HCT116 (cell line): Measurements from ENCODE around the gene ZNF611. TPM values are rescaled to one million over a fixed set of nuclear protein-coding genes. Genes with fewer than 3 reads are reported as not detected.
"Not testable (repeated sequence)": the region's sequence is repeated elsewhere in the genome, so short reads cannot be mapped to it uniquely, and the experiment has no call there.

Source experiments
- ATAC-seq: fragments of 200-7000 bp; cut with Tn5 transposase; 2 replicates; pipeline ENCODE4 v1.9.1; 2020; ENCODE audit warnings: mild to moderate bottlenecking, moderate library complexity
- BruUV-seq: library from RNA; stranded (reverse); fragments of 400-500 nt; replicated peaks from 2 replicates; lab custom pipeline; 2021; lab: Mats Ljungman, UMichigan
- CTCF ChIA-PET: fragments of 300-600 bp; sonication (Branson Sonifier 250); formaldehyde crosslinking; loops from one replicate; lab custom pipeline; 2021; ENCODE audit warnings: antibody characterized with exemption; lab: Charles Lee
- POLR2A ChIA-PET: fragments of 300-600, 350-600 bp; sonication (Branson Sonifier 250); formaldehyde crosslinking; loops from one replicate; lab custom pipeline; 2021; ENCODE audit warnings: antibody characterized with exemption; lab: Charles Lee
- RAD21 ChIA-PET, 2 experiments: fragments of 300-600 bp; sonication (Branson Sonifier 250); formaldehyde crosslinking; loops; one replicate each; lab custom pipeline; 2023; ENCODE audit warnings: low total read pairs in 2 of 2; ENCODE audit not compliant: uncharacterized antibody in 2 of 2, unreplicated experiment in 2 of 2, low non-redundant PET in 1 of 2; lab: Charles Lee
- DNase-seq: peaks from one replicate; pipeline ENCODE4 v3.0.0-alpha.2; 2010; ENCODE audit warnings: low read depth, low spot score
- H2AFZ ChIP-seq: fragments of 200-600 bp; shearing (Covaris generic), sonication (generic); 2 replicates; pipeline ENCODE4 v1.6.1; 2017; ENCODE audit warnings: low read depth, mixed run types, mixed read lengths, antibody characterized with exemption, low read length; ENCODE audit not compliant: poor library complexity, severe bottlenecking
- H3K27ac ChIP-seq: 2 replicates; pipeline ENCODE4 v1.5.1; 2012; ENCODE audit warnings: low read depth, low read length
- H3K27me3 ChIP-seq: fragments of 200-600 bp; sonication (generic); 2 replicates; pipeline ENCODE4 v1.6.1; 2016; ENCODE audit warnings: mixed run types, low read length, mixed read lengths; ENCODE audit not compliant: insufficient read depth
- H3K36me3 ChIP-seq, 2 experiments: fragments of 200-500 bp in 1 of 2; fragments of 200-600 bp in 1 of 2; sonication (Bioruptor generic) in 1 of 2; sonication (generic) in 1 of 2; 2 replicates each; pipeline versions ENCODE4 v1.5.1 to v1.6.1; 2014 to 2016; ENCODE audit warnings: low read length in 2 of 2, inconsistent platforms in 1 of 2, mixed read lengths in 1 of 2, mixed run types in 1 of 2; ENCODE audit not compliant: insufficient read depth in 2 of 2, control insufficient read depth in 1 of 2
- H3K4me1 ChIP-seq, 2 experiments: fragments of 200-600 bp in 1 of 2; sonication (generic) in 1 of 2; 2 replicates each; pipeline versions ENCODE4 v1.5.1 to v1.6.1; 2012 to 2017; ENCODE audit warnings: low read length in 2 of 2, inconsistent platforms in 1 of 2, mild to moderate bottlenecking in 1 of 2, mixed read lengths in 1 of 2, mixed run types in 1 of 2, moderate library complexity in 1 of 2; ENCODE audit not compliant: insufficient read depth in 2 of 2, control insufficient read depth in 1 of 2
- H3K4me2 ChIP-seq: fragments of 200-600 bp; sonication (generic); 2 replicates; pipeline ENCODE4 v1.6.1; 2017; ENCODE audit warnings: mixed run types, low read length, mixed read lengths
- H3K4me3 ChIP-seq, 2 experiments: fragments of 200-600 bp in 1 of 2; sonication (generic) in 1 of 2; replicated peaks in 1 of 2; 2 replicates each; pipeline ENCODE4 v1.5.1; 2011 to 2016; ENCODE audit warnings: low read length in 2 of 2, control low read depth in 1 of 2, low read depth in 1 of 2, mild to moderate bottlenecking in 1 of 2, mixed read lengths in 1 of 2, mixed run types in 1 of 2
- H3K79me2 ChIP-seq: fragments of 200-600 bp; sonication (generic); 2 replicates; pipeline ENCODE4 v1.6.1; 2017; ENCODE audit warnings: mild to moderate bottlenecking, mixed run types, low read length, moderate library complexity, mixed read lengths; ENCODE audit not compliant: insufficient read depth
- H3K9ac ChIP-seq: fragments of 200-600 bp; sonication (generic); 2 replicates; pipeline ENCODE4 v1.6.1; 2016; ENCODE audit warnings: low read length, mixed read lengths
- H3K9me2 ChIP-seq: fragments of 200-600 bp; sonication (generic), shearing (Covaris generic); 2 replicates; pipeline ENCODE4 v1.6.1; 2017; ENCODE audit warnings: mixed run types, mild to moderate bottlenecking, moderate library complexity; ENCODE audit not compliant: insufficient read depth
- H3K9me3 ChIP-seq, 2 experiments: fragments of 200-500 bp in 1 of 2; fragments of 200-600 bp in 1 of 2; sonication (Bioruptor generic) in 1 of 2; sonication (generic) in 1 of 2; 2 replicates each; pipeline ENCODE4 v1.6.1; 2014 to 2017; ENCODE audit warnings: low read length in 2 of 2, mixed read lengths in 2 of 2, inconsistent platforms in 1 of 2, low read depth in 1 of 2, mild to moderate bottlenecking in 1 of 2, mixed run types in 1 of 2, moderate library complexity in 1 of 2; ENCODE audit not compliant: control insufficient read depth in 1 of 2, insufficient read depth in 1 of 2
- H4K20me1 ChIP-seq: fragments of 200-600 bp; sonication (generic), shearing (Covaris generic); 2 replicates; pipeline ENCODE4 v1.6.1; 2017; ENCODE audit warnings: mixed run types, mild to moderate bottlenecking, moderate library complexity; ENCODE audit not compliant: insufficient read depth
- EZH2phosphoT487 ChIP-seq: fragments of 200-600 bp; IDR thresholded peaks from 2 replicates; pipeline ENCODE4 v1.6.1; 2018; ENCODE audit warnings: antibody characterized with exemption, borderline replicate concordance
- MAX ChIP-seq: IDR thresholded peaks from 2 replicates; pipeline ENCODE4 v1.6.1; 2012
- POLR2A ChIP-seq: IDR thresholded peaks from 2 replicates; pipeline ENCODE4 v1.7.0; 2011; ENCODE audit warnings: borderline replicate concordance; ENCODE audit not compliant: insufficient read depth, insufficient read length; ENCODE audit errors: extremely low read depth
- RAD21 ChIP-seq: IDR thresholded peaks from 2 replicates; pipeline ENCODE4 v1.6.1; 2012; ENCODE audit warnings: low read depth, mild to moderate bottlenecking
- SRF ChIP-seq: IDR thresholded peaks from 2 replicates; pipeline ENCODE4 v1.6.1; 2012; ENCODE audit warnings: low read depth
- TCF7L2 ChIP-seq: IDR thresholded peaks from 2 replicates; pipeline ENCODE4 v1.7.0; 2011; ENCODE audit warnings: borderline replicate concordance, inconsistent platforms; ENCODE audit not compliant: insufficient read depth, insufficient read length; ENCODE audit errors: extremely low read depth
- intact Hi-C: fragments of 100-400 bp; cut with micrococcal nuclease; formaldehyde crosslinking; loops from 2 replicates; pipeline ENCODE4 v1.10.0; 2022
- total RNA-seq: library from RNA; stranded (reverse); gene quantifications from one replicate; pipeline ENCODE4 v1.2.1, GENCODE V29; 2021; ENCODE audit not compliant: unreplicated experiment

Gene ZNF611
- total RNA-seq, 1 experiment from 2014 or later, result 12.2 TPM

GRCh38 chr19:52749780-52750179 is 14.9 kb upstream of the ZNF611 start:
- Histone ChIP-seq H4K20me1 (no peaks in the 10 kb centered on the region), H2AFZ (no peak overlapping the region), H3K4me1 (no peaks in the 10 kb centered on the region), H3K27me3 (no peaks in the 10 kb centered on the region), H3K4me3 (no peak overlapping the region), H3K9me3 (no peaks in the 10 kb centered on the region; a peak in 1 of 4 replicates), H3K4me2 (no peak overlapping the region), H3K9ac (no peak overlapping the region), H3K79me2 (no peaks in the 10 kb centered on the region), H3K36me3 (no peaks in the 10 kb centered on the region), H3K9me2 (no peaks in the 10 kb centered on the region), H3K27ac (no peak overlapping the region)
- ChIA-PET POLR2A (no interaction called here), RAD21 (no interaction called here), CTCF (no interaction called here)
- TF ChIP-seq RAD21, result no peak
- TF ChIP-seq TCF7L2, result no peak
- TF ChIP-seq MAX, result no peak
- TF ChIP-seq SRF, result no peak
- DNase-seq (no peak), ATAC-seq (no peak)
- intact Hi-C loops, result no loop called here
- no TSS peak for BruUV-seq

- H3K4me2 ChIP-seq, result no peak overlapping the region
Measured at GRCh38 chr19:52748336-52748950, 13.6 kb upstream of the ZNF611 start.

GRCh38 chr19:52745919-52746318 is 11.1 kb upstream of the ZNF611 start:
- ATAC-seq, H3K4me1 ChIP-seq, H3K79me2 ChIP-seq, BruUV-seq, H3K27ac ChIP-seq, H3K9me2 ChIP-seq, H3K4me3 ChIP-seq, H4K20me1 ChIP-seq, POLR2A ChIA-PET, H3K9me3 ChIP-seq, H3K4me2 ChIP-seq, H3K36me3 ChIP-seq, RAD21 ChIA-PET, H2AFZ ChIP-seq, CTCF ChIA-PET, H3K27me3 ChIP-seq, DNase-seq, intact Hi-C loops, H3K9ac ChIP-seq: not testable (repeated sequence)

More at GRCh38 chr19:52748336-52748950, 13.6 kb upstream of the ZNF611 start:
- Histone ChIP-seq H2AFZ (no peak overlapping the region), H3K4me3 (no peak overlapping the region)
- TF ChIP-seq POLR2A (no peak), EZH2phosphoT487 (no peak), MAX (no peak)
- TF ChIP-seq, all 23 proteins: peak for 0
- ChIA-PET CTCF (no interaction called here), RAD21 (no interaction called here), POLR2A (no interaction called here)
- no peak overlapping the region for H3K27ac ChIP-seq
- intact Hi-C loops, result no loop called here
- no peaks in the 10 kb centered on the region for H3K36me3 ChIP-seq
- ATAC-seq (no peak), DNase-seq (no peak)
- H3K9ac ChIP-seq, result no peak overlapping the region
- H3K9me2 ChIP-seq, result no peaks in the 10 kb centered on the region
- no peaks in the 10 kb centered on the region for H3K27me3 ChIP-seq
- H4K20me1 ChIP-seq, result no peaks in the 10 kb centered on the region
- H3K79me2 ChIP-seq, result no peaks in the 10 kb centered on the region
- no TSS peak for BruUV-seq
- H3K4me1 ChIP-seq, result no peaks in the 10 kb centered on the region
- no peaks in the 10 kb centered on the region; a peak in 1 of 4 replicates for H3K9me3 ChIP-seq
